Mesenchymal stem cell (in vitro differentiated cells and primary cell): ENCODE data around the gene SPATS2. TPM values are rescaled to one million over a fixed set of nuclear protein-coding genes. Genes with fewer than 3 reads are reported as not detected.
"Not testable (repeated sequence)": the region's sequence is repeated elsewhere in the genome, so short reads cannot be mapped to it uniquely, and the experiment has no call there.

Experiments used
- DNase-seq: peaks from one replicate; pipeline ENCODE4 v3.0.0-alpha.2; 2013
- H2AFZ ChIP-seq: one replicate; pipeline ENCODE4 v1.6.1; 2013; ENCODE audit warnings: low read depth, mild to moderate bottlenecking, control low read depth, inconsistent platforms, low read length, moderate library complexity
- H2AK5ac ChIP-seq: 2 replicates; pipeline ENCODE4 v1.6.1; 2013; ENCODE audit warnings: low read length, moderate library complexity, mild to moderate bottlenecking, inconsistent platforms; ENCODE audit not compliant: severe bottlenecking
- H2BK120ac ChIP-seq: one replicate; pipeline ENCODE4 v1.6.1; 2013; ENCODE audit warnings: low read depth, mild to moderate bottlenecking, inconsistent platforms, low read length, moderate library complexity
- H2BK12ac ChIP-seq, 2 experiments: one replicate each; pipeline ENCODE4 v1.6.1; 2013; ENCODE audit warnings: inconsistent platforms in 2 of 2, low read length in 2 of 2, mild to moderate bottlenecking in 2 of 2, moderate library complexity in 2 of 2, control low read depth in 1 of 2
- H2BK15ac ChIP-seq: one replicate; pipeline ENCODE4 v1.6.1; 2013; ENCODE audit warnings: mild to moderate bottlenecking, low read depth, inconsistent platforms; ENCODE audit not compliant: poor library complexity, severe bottlenecking
- H2BK5ac ChIP-seq: 2 replicates; pipeline ENCODE4 v1.6.1; 2013; ENCODE audit warnings: low read depth, mild to moderate bottlenecking, low read length, control low read depth, inconsistent platforms; ENCODE audit not compliant: poor library complexity, severe bottlenecking
- H3K14ac ChIP-seq, 2 experiments: one replicate each; pipeline ENCODE4 v1.6.1; 2013; ENCODE audit warnings: inconsistent platforms in 2 of 2, low read length in 2 of 2, control low read depth in 1 of 2, mild to moderate bottlenecking in 1 of 2, moderate library complexity in 1 of 2
- H3K18ac ChIP-seq, 2 experiments: one replicate each; pipeline ENCODE4 v1.6.1; 2013; ENCODE audit warnings: inconsistent platforms in 2 of 2, low read length in 2 of 2, control low read depth in 1 of 2, low read depth in 1 of 2, mild to moderate bottlenecking in 1 of 2
- H3K23ac ChIP-seq, 2 experiments: one replicate each; pipeline ENCODE4 v1.6.1; 2013; ENCODE audit warnings: inconsistent platforms in 2 of 2, low read length in 2 of 2, mild to moderate bottlenecking in 2 of 2, moderate library complexity in 2 of 2, control low read depth in 1 of 2
- H3K27ac ChIP-seq: 2 replicates; pipeline ENCODE4 v1.5.1; 2013; ENCODE audit warnings: mild to moderate bottlenecking, moderate library complexity, low read length, control low read depth, inconsistent platforms; ENCODE audit not compliant: poor library complexity, severe bottlenecking
- H3K27me3 ChIP-seq, 2 experiments: 2 replicates each; pipeline versions ENCODE4 v1.6.1 to v1.7.0; 2013; ENCODE audit warnings: low read length in 2 of 2, mild to moderate bottlenecking in 2 of 2, moderate library complexity in 2 of 2, control low read depth in 1 of 2, inconsistent platforms in 1 of 2; ENCODE audit not compliant: control insufficient read depth in 1 of 2, insufficient read depth in 1 of 2
- H3K36me3 ChIP-seq, 2 experiments: 2 replicates each; pipeline versions ENCODE4 v1.6.1 to v1.7.0; 2013; ENCODE audit warnings: low read length in 2 of 2, control low read depth in 1 of 2, inconsistent platforms in 1 of 2, low read depth in 1 of 2, mild to moderate bottlenecking in 1 of 2; ENCODE audit not compliant: insufficient read depth in 2 of 2, control insufficient read depth in 1 of 2
- H3K4ac ChIP-seq, 2 experiments: one replicate each; pipeline ENCODE4 v1.6.1; 2013; ENCODE audit warnings: inconsistent platforms in 2 of 2, low read length in 2 of 2, mild to moderate bottlenecking in 2 of 2, moderate library complexity in 2 of 2, control low read depth in 1 of 2, low read depth in 1 of 2
- H3K4me1 ChIP-seq: 2 replicates; pipeline ENCODE4 v1.6.1; 2013; ENCODE audit warnings: low read depth, low read length, control low read depth; ENCODE audit not compliant: control insufficient read depth, insufficient read depth
- H3K4me2 ChIP-seq: 2 replicates; pipeline ENCODE4 v1.6.1; 2013; ENCODE audit warnings: low read length, mild to moderate bottlenecking, inconsistent platforms; ENCODE audit not compliant: poor library complexity, severe bottlenecking
- H3K4me3 ChIP-seq, 2 experiments: 2 replicates each; pipeline versions ENCODE4 v1.5.1 to v1.7.0; 2013; ENCODE audit warnings: low read length in 2 of 2, mild to moderate bottlenecking in 2 of 2, control low read depth in 1 of 2, low read depth in 1 of 2; ENCODE audit not compliant: insufficient read depth in 1 of 2
- H3K79me1 ChIP-seq: replicated peaks from 2 replicates; pipeline ENCODE4 v1.6.1; 2013; ENCODE audit warnings: mild to moderate bottlenecking, control low read depth, low read length, inconsistent platforms; ENCODE audit not compliant: poor library complexity, severe bottlenecking
- H3K9ac ChIP-seq: 2 replicates; pipeline ENCODE4 v1.7.0; 2013; ENCODE audit warnings: mild to moderate bottlenecking, low read length, moderate library complexity
- H3K9me3 ChIP-seq: 2 replicates; pipeline ENCODE4 v1.7.0; 2013; ENCODE audit warnings: mild to moderate bottlenecking, low read length; ENCODE audit not compliant: control insufficient read depth
- H4K8ac ChIP-seq: one replicate; pipeline ENCODE4 v1.6.1; 2013; ENCODE audit warnings: inconsistent platforms, mild to moderate bottlenecking, low read length, moderate library complexity
- H4K91ac ChIP-seq: one replicate; pipeline ENCODE4 v1.6.1; 2013; ENCODE audit warnings: mild to moderate bottlenecking, low read length, inconsistent platforms
- WGBS: methylation state at CpG from one replicate; pipeline ENCODE4 v1.1.7; 2013; ENCODE audit warnings: mixed read lengths; 5-methylcytosine and 5-hydroxymethylcytosine counted together
- polyA plus RNA-seq, 2 experiments: library from polyadenylated mRNA; stranded (reverse); fragments of 200-250 nt; gene quantifications; one replicate each; pipeline ENCODE4 v1.2.3, GENCODE V29; 2013

SPATS2 gene
- polyA plus RNA-seq (2013, experiment 1 of 2), result 42.1 TPM
- polyA plus RNA-seq (2013, experiment 2 of 2), result 43.0 TPM

DNA sequence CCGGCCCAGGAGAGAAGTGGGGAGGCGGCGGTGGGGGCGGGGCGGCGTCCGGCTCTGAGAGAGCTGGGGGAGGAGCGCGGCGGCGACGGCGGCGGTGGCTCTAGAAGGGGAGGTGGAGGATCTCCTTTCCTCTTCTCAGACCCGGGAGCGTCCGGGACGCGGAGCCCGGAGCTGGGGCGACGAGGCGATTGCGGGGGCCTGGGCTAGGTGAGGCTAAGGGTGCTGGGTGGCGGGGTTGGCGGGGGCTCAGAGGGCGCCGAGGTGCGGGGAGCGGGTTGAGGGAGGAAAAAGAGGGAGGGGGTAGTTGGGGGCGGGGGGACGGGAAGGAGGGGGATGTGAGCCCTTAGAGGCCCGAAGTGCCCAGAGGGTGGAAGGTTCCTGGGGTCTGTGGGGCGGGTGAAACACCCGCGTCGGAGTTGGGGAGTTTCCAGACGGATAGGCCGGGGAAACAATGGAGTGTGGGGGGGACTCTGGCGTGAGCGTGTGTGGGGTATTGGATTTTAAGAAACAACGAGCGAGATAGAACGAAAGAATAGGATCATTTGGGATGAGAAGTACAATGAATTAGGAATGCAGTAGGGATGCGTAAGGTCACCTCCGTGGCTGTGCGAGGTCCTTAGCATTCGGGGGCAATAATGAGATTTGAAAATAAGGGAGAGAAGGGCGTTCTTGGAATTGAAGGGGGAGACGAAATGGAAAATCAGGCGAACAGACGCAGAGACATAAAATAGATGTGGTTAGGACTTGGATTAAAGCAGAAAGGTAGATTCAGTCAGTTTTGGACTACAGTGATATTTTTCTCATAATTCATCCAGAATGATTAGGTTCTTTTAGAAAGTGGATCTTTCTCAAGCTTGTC is at the start of gene SPATS2:
TSS of gene SPATS2 (plus strand) at position 82 of the 859 bp plus-strand sequence. CDS start 93,551 bp downstream, outside the sequence.
- Histone ChIP-seq H3K27me3 (no peaks in the 10 kb centered on the region), H3K4me2 (peak within 1 kb of the TSS; percentile 98), H2AK5ac (no peak within 1 kb of the TSS), H3K18ac (peak within 1 kb of the TSS; percentile 96 to 98), H2BK12ac (peak within 1 kb of the TSS; percentile 39 to 89), H3K4me1 (peaks cover 8% of the 10 kb centered on the region), H3K14ac (peak within 1 kb of the TSS; percentile 57 to 93), H3K4ac (peak within 1 kb of the TSS; percentile 35 to 99), H2AFZ (peak within 1 kb of the TSS; percentile 99), H3K79me1 (peaks cover 1% of the 10 kb centered on the region), H4K91ac (peak within 1 kb of the TSS; percentile 77), H3K23ac (peak within 1 kb of the TSS; percentile 72 to 85), H2BK5ac (peak within 1 kb of the TSS; percentile 79), H4K8ac (peak within 1 kb of the TSS; percentile 88), H2BK15ac (peak within 1 kb of the TSS; percentile 94), H3K9ac (peak within 1 kb of the TSS; percentile 96), H3K4me3 (peak within 1 kb of the TSS; percentile 94), H3K36me3 (no peaks in the 10 kb centered on the region), H2BK120ac (peak within 1 kb of the TSS; percentile 98), H3K9me3 (no peaks in the 10 kb centered on the region), H3K27ac (peak within 1 kb of the TSS; percentile 91)
- WGBS, result under 1% methylated on average over 44 of the region's 52 CpGs
- peak; percentile 67 for DNase-seq

- H3K4ac ChIP-seq, H4K91ac ChIP-seq, H2AK5ac ChIP-seq, H3K18ac ChIP-seq, H2BK12ac ChIP-seq, DNase-seq, H3K14ac ChIP-seq, H3K27me3 ChIP-seq, H3K27ac ChIP-seq, H3K4me3 ChIP-seq, H3K9ac ChIP-seq, H3K36me3 ChIP-seq, H3K23ac ChIP-seq, H2BK15ac ChIP-seq, H3K4me2 ChIP-seq, H2BK120ac ChIP-seq, H3K9me3 ChIP-seq, H4K8ac ChIP-seq, H2AFZ ChIP-seq, H2BK5ac ChIP-seq: not testable (repeated sequence)
- WGBS, result 87% methylated on average over 9 of the region's 9 CpGs
- peaks cover 15% of the 10 kb centered on the region for H3K79me1 ChIP-seq
- peaks cover 13% of the 10 kb centered on the region for H3K4me1 ChIP-seq
Observed at GRCh38 chr12:49320411-49321103, 46.7 kb upstream of the SPATS2 start.

- Histone ChIP-seq H2BK5ac (no peak overlapping the region), H4K8ac (no peak overlapping the region), H3K4me2 (peak overlapping the region; percentile 17), H3K14ac (no peak overlapping the region), H3K9ac (peak overlapping the region; percentile 92), H4K91ac (no peak overlapping the region), H2AK5ac (no peak overlapping the region), H3K27me3 (no peaks in the 10 kb centered on the region), H3K4ac (peak overlapping the region in 1 of 2 experiments; percentile 53), H3K36me3 (peaks cover 3 to 5% of the 10 kb centered on the region in 2 experiments), H2AFZ (no peak overlapping the region), H2BK15ac (no peak overlapping the region), H3K4me1 (peaks cover 13% of the 10 kb centered on the region), H3K4me3 (peak overlapping the region; percentile 70 to 90), H2BK12ac (no peak overlapping the region), H3K18ac (no peak overlapping the region), H3K9me3 (no peaks in the 10 kb centered on the region), H3K27ac (no peak overlapping the region), H3K79me1 (peaks cover 23% of the 10 kb centered on the region), H2BK120ac (no peak overlapping the region), H3K23ac (no peak overlapping the region)
- no peak for DNase-seq
- 67% methylated on average over 10 of the region's 12 CpGs for WGBS
Observed at GRCh38 chr12:49322367-49322707, 44.9 kb upstream of the SPATS2 start.
